Measurements from ENCODE around the gene CHORDC1.

DNA sequence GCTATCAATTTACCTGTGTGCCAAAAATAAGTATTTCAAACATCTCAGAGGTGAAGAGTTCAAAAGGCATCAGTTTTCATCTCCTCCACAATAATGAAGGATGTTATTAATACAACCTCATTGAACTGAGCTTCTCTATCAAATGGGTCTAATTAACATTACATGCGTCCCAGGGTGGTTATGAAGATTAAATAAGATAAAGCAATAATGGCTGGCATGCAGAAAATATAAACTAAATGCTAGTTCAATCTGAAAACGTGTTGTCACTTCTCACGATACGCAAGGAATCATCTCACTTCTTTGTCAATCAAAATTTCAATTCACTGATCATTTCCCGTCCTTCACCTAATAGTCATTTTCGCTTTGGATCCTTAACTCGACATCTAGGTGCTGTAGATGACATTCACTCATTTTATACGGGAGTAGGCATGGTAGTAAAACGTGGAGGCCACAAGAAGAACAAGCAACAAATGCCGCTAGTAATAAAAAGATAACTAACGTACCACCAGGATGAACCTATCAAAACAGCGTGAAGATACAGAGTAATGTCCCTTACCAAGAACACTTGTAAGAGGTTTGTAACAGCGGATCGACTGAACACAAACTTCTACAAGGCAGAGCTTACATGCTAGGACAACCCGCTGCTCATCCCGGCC lies 918 bp downstream of the CHORDC1 start:
- TF ChIP-seq TAF1 (IDR thresholded peaks at IDR 0.05; ENCODE audit: borderline replicate concordance, insufficient read depth, low read length) (0 out of 2 replicates have a peak, but pooled peaks have one; percentile 20), POLR2AphosphoS5 (IDR thresholded peaks at IDR 0.05; ENCODE audit: low read depth, low read length) (no peak), SIN3A (IDR thresholded peaks at IDR 0.05; ENCODE audit: borderline replicate concordance, insufficient read depth, low read length) (0 out of 2 replicates have a peak, but pooled peaks have one; percentile 31), FOXP2 (optimal IDR thresholded peaks at IDR 0.05; ENCODE audit: borderline replicate concordance, extremely low read depth, extremely low read length, insufficient read depth) (no peak)
- TF ChIP-seq, protein P1, sequence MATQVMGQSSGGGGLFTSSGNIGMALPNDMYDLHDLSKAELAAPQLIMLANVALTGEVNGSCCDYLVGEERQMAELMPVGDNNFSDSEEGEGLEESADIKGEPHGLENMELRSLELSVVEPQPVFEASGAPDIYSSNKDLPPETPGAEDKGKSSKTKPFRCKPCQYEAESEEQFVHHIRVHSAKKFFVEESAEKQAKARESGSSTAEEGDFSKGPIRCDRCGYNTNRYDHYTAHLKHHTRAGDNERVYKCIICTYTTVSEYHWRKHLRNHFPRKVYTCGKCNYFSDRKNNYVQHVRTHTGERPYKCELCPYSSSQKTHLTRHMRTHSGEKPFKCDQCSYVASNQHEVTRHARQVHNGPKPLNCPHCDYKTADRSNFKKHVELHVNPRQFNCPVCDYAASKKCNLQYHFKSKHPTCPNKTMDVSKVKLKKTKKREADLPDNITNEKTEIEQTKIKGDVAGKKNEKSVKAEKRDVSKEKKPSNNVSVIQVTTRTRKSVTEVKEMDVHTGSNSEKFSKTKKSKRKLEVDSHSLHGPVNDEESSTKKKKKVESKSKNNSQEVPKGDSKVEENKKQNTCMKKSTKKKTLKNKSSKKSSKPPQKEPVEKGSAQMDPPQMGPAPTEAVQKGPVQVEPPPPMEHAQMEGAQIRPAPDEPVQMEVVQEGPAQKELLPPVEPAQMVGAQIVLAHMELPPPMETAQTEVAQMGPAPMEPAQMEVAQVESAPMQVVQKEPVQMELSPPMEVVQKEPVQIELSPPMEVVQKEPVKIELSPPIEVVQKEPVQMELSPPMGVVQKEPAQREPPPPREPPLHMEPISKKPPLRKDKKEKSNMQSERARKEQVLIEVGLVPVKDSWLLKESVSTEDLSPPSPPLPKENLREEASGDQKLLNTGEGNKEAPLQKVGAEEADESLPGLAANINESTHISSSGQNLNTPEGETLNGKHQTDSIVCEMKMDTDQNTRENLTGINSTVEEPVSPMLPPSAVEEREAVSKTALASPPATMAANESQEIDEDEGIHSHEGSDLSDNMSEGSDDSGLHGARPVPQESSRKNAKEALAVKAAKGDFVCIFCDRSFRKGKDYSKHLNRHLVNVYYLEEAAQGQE (IDR thresholded peaks at IDR 0.05; ENCODE audit: insufficient read depth in 1 of 2, low read depth in 2 of 2, low read length in 2 of 2): no peak

Measured in PFSK-1 (cell line).